GM19372 (cell line): ENCODE measurements around the gene THAP5.
"Not testable (repeated sequence)": the region's sequence is repeated elsewhere in the genome, so short reads cannot be mapped to it uniquely, and the experiment has no call there.

Experiments used
- ATAC-seq: cut with Tn5 transposase; IDR thresholded peaks from one replicate; pipeline ENCODE4 v1.9.1; 2021; ENCODE audit warnings: mild to moderate bottlenecking, low read depth, moderate library complexity; ENCODE audit not compliant: unreplicated experiment

THAP5 gene

DNA sequence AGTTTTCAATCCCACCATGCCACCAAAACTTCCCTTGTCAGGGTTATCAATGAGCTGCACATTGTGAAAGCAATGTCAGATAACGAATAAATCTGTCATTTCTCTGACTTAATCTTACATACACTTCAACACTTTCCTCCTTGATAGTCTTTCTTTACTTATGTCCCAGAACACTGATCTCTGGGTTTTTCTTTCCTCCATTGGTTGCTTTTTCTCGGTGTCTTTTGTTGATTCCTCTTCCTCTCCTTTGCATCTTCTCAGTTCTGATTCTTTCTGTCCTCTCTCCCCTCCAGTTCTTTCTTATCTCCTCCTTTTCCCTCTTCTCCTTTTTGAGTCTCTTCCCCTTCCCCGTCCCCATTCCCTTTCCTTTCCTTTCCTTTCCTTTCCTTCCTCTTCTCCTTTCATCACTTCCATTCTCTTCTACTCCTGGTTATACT is 16.8 kb upstream of the THAP5 start:
- no peak for ATAC-seq

DNA sequence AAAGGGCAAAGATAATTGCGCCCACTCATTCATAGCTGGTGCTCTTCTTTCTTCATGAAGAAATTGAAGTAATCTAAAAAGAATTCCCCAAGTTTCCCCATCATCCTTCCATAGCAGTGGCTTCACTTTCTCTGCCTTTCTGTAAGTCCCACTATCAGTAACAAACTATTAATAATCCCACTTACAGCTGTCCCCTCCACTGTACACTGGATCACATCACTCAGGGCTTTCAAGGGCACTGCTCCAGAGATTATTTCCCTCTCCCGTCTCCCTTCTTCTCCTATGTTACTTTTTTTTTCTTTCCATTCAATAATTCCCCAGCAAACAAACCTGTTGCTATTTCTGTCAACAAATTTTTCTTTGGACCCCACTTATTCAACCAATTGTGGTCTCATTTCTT is 16.3 kb upstream of the THAP5 start:
- ATAC-seq, result no peak

DNA sequence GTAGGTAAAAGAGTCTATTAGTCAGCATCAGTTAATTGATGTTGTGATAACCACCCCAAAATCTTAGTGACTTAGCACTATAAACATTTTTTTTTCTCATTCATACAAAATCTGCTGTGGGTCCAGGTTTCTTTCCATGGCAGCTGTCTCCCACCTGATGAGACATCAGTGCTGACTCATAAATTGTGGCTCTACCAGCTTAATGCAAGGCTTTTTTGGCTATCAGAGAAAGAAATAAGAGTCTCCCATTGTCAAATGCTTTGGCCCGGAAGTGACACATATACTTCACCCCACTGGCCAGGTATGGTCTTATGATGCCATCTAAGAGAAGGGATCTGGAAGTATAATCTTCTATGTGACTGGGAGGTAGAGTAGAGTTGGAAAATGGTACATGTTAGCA is 14.7 kb upstream of the THAP5 start:
- no peak for ATAC-seq

DNA sequence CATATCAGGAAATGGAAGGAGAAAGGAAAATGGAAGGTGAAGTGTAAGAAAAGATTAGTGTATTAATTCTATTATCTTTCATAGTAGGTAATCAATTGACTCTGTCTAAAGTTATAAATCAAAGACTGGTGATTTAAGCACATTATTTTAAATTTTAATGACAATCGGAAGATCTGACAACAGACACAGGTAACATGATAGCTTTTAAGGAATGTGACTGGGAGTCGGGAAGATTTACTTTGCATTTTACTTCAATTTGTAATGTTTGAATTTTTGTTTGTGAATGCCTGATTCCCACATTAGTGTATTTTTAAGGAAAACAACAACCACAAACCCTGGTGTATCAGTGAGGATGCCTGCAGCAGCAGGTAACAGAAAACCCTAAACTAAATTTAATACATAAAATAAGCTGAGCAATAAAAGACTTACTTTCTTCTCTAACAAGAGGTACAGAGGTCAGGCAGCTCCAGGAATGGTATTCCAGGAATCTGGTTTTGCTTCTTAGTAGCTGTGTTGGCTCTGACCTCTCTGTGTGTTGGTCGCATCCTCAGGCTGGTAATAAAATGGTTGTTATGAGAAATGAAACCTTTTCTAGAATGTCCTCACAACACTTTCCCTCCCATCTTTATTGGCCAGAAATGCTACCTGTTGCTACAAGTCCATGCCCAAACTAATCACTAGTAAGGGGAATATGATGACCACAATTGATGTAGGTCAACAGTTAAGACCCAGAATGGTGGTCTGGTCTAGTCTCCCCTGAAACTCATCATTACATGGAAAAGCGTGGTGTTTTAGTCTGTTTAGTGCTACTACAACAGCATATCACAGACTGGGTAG is 12.4 kb upstream of the THAP5 start:
- no peak for ATAC-seq

DNA sequence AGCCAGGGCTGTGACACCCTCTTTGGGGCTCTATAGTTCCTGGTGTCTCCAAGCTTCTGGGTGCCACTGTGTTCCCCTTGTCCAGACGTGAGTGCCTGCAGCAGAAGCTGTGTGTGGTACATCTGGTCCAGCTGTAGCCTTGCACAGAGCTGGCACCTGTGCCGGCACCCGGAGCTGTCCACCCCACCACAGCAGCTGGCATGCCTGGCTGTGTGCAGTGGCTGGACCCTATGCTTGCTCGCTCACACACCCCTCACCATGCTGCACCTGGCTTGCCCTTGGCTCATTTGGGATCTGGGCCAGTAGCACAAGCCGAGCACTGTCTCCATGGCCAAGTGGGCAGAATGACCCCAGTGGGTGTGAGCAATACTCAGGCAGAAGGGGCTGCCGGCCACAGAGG is 10.8 kb upstream of the THAP5 start:
- no peak for ATAC-seq

DNA sequence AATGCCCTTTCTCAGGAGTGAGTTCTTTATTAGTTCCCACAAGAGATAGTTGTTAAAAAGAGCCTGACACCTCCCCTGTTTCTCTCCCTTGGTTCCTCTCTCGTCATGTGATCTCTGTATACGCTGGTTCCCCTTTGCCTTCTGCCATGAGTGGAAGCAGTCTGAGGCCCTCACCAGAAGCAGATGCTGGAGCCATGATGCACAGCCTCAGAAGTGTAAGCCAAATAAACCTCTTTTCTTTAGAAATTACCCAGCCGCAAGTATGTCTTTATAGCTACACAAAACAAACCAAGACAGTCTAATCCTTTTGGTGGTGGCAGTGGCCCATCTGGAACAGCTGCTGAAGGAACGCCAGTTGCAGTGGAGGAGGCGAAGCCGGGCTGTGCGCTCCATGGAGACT is 9.4 kb upstream of the THAP5 start:
- ATAC-seq, result no peak

DNA sequence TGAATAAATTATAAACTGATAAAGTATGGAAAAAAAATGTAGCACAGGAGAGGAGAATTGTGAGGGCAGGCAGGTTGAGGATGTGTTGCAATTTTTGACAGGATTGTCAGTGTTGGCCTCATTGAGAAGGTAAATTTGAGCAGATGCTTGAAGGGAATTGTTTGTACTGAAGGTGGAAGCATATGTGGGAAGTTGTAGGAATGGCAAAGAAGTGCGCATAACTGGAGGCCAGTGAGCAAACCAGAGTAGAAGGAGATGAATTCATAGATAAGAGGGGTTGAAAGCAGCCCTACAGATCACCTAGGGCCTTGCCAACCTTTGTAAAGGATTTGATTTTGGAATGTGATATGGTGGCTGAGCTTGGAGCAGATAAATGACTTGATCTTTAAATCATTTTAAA is 6.6 kb upstream of the THAP5 start:
- no peak for ATAC-seq

DNA sequence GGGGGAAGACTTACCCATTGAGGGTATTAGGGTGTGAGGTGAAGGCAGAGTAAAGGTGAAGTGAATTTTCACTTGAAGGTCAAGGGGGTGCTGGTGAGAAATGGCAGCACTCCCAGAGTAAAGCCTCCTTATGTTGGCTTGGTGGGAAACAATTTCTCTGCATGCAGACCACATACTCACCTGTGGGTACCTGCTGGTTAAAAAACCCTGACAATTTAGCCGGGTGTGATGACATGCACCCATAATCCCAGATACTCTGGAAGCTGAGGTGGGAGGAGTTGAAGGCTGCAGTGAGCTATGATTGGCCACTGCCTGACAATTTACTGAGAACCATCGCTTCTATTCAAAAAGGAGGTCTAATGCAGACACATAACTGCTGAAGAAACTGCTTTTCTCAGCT is 5.7 kb upstream of the THAP5 start:
- no peak for ATAC-seq

DNA sequence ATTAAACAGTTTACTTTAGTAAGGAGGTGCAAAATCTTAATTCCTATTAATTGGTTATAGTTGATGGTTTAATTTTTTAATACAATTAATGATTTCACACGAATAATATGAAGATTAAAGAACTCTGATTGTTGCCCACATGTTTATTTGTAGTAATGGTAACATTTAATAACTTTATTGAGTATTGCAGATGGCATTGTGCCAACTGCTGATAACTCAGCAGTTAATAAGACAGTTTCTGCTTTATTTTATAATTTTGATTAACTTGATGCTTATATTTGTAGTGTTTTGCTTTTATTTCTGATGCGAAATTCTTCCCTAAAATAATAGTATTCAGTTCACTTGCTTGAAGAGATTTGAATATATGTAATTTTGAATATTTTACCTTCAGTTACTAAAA is 3.0 kb upstream of the THAP5 start:
- ATAC-seq, result no peak

DNA sequence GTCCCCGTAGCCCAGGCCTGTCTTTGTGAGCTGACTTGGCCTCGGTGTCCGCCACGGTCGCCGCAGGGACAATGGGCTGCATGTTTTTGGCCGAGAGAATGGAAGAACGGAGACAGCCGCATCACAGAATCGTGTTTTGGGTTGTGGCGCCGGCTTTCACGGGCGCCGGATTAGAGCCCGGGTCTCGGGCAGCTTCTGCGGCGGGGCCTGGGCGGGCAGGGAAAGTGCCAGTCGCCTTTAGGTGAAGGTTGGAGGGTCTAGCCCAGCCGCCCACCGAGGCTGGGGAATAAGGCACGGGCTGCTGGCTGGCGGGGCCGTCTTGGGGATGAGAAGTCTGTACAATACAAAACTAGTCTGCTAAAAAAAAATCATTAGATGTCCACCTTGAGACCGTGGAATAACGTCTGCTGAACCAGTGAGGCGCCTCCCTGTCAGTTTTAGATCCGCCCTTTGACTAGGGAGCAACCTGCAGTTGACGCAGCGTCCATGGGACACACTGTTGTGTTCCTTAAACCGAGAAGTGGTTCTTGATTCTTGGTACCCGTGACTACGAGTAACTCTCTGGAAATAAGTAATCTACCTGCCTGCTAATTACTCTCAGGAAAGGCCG is 745 bp upstream of the THAP5 start:
- ATAC-seq, result peak; percentile 18

DNA sequence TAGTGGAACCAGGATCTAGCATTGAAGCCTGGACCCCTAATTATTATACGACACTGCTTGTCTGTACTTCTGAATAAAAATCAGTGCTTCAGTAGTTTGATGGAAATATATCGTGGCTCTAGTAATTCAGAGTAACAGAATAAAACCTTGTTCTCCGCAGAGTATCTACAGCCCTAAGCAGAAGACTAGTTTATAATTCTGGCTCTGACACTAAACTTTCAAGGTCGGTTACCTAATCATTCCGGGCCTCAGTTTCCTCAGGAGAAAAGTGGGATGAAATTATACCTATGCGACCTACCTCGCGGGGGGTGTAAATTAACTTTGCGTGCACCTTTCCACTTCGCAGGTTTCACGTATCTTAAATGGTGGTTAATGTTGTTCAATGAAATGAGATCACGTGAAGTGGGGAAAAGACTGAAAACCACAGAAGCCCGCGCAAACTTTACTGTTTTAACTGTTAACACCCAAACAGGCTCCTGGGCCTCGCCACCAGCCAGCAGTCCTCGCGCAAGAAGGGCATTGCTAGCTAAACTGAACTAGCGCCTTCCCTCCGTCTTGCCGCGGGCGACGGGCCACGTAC is 615 bp downstream of the THAP5 start:
- no peak for ATAC-seq

DNA sequence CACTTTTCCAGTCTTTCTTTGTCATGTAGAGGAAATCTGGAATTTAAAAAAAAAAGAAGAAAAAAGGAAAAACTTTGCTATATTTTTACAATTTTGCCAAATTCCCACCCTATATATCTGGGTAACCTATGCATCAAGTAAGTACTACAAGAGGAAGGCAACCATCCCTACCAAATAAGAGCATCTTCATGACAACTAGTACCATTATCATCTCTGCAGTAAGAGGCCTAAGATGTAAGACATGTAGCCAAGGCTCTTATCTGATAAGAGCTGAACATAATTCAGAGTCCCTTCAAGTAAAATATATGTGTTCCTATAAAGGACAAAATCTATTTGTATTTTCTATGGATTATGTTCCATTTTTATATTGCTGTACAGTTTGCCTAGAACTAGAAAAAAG is 3.5 kb downstream of the THAP5 start:
- no peak for ATAC-seq

DNA sequence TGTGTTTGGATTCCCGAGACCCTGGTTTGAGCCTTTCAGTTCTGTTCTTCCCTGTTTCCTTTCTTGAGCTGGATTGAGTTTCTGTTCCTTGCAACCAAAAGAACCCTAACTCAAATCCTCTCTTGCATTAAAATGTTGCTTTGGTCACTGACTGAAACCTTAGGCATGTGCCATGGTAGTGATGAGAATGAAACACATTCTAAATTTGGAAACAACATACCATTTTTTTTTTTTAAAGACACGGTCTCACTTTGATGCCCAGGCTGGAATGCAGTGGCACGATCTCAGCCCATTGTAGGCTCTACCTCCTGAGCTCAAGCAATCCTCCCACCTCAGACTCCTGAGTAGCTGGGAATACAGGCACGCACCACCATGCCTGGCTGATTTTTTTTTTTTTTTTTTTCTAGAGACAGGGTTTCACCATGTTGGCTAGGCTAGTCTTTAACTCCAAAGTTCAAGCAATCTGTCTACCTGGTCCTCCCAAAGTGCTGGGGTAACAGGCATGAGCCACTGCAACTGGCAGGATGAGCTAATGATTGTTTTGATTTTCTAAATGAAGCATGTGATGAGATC is 8.4 kb downstream of the THAP5 start:
- no peak for ATAC-seq

DNA sequence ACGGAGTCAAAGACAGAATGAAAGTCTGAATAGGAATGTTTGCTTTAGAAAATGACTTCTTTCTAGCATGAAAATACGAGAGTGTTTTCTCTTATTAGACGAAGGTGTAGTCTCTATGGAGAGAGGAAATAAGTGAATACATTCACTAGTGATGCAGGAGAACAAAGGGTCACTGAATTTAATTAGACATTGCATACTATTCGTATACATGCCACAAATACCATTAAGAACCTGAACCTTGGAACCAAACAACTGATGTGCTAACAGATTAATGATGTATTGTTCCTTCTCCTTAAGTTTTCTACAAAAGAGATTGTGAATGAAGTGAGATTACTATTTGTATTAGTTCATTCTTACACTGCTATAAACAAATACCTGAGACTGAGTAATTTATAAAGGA is 10.3 kb downstream of the THAP5 start:
- ATAC-seq, result no peak

DNA sequence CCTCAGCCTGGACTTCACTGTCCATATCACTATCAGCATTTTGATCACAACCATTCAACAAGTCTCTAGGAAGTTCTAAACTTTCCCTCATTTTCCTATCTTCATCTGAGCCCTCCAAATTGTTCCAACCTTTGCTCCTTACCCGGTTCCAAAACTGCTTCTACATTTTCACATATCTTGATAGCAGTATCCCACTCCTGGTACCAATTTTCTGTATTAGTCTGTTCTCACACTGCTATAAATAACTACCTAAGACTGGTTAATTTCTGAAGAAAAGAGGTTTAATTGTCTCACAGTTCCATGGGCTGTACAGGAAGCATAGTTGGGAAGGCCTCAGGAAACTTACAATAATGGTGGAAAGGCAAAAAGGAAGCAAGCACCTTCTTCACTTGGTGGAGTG is 11.9 kb downstream of the THAP5 start:
- ATAC-seq, result no peak

DNA sequence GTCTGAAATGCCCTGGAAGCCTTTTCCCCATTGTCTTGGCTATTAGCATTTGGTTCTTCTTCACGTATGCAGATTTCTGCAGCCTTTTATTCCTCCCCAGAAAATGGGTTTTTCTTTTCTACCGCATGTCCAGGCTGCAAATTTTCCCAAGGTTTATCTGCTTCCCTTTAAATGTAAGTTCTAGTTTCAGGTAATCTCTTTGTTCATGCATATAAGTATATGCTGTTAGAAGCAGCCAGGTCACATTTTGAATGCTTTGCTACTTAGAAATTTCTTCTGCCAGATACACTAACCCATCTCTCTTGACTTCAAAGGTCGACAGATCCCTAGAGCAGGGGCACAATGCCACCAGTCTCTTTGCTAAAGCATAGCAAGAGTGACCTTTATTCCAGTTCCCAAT is 12.3 kb downstream of the THAP5 start:
- ATAC-seq, result no peak

DNA sequence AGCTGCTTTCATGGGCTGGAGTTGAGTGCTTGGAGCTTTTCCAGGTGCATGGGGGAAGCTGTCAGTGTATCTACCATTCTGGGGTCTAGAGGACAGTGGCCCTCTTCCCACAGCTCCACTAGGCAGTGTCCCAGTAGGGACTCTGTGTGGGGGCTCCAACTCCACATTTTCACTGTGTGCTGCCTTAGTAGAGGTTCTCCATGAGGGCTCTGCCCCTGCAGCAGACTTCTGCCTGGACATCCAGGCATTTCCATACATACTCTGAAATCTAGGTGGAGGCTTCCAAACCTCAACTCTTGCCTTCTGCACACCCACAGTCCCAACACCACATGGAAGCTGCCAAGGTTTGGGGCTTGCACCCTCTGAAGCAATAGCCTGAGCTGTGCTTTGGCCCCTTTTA is 12.8 kb downstream of the THAP5 start:
- ATAC-seq, result not testable (repeated sequence)

DNA sequence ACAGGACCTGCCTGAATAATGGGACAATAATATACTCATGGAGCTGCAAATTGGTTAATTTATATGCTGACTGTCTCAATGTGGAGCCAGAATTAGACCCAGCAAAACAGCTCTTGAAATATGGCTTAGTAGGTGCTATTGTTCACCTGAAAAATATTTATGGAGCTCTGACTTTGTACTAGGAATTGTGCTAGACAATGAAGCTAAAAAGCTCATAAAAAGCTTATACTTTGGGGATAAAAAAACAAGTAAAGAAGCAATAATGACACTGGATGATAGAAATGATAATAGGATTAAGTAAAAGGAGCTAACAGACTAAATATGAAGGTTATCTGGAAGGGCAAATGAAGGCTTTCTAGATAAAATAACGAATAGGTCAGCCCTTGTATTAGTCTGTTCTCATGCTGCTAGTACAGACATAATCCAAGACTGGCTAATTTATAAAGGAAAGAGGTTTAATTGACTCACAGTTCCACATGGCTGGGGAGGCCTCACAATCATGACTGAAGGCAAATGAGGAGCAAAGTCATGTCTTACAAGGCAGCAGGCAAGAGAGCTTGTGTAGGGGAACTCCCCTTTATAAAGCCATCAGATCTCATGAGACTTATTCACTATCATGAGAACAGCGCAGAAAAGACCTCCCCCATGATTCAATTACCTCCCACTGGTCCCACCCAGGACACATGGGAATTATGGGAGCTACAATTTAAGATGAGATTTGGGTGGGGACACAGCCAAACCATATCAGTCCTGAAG is 21.2 kb downstream of the THAP5 start:
- not testable (repeated sequence) for ATAC-seq

DNA sequence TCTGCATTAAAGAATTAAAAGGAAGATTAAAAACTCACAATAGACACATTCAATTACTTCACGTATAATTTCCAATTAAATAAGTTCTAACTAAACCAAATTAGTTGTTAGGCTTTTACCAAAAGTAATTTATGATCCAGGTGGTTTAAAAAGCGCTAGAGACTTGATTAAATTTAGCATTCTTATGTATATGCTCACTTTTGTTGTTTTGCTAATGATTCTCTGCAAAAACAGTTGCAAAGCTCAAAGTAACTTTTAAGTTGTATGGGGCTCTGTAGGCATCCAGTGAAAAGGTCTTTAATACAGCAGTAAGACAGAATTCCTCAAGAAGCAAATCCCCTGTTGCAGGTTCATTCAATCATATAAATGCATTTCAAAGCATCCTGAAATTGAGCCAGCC is 28.0 kb downstream of the THAP5 start:
- no peak for ATAC-seq

DNA sequence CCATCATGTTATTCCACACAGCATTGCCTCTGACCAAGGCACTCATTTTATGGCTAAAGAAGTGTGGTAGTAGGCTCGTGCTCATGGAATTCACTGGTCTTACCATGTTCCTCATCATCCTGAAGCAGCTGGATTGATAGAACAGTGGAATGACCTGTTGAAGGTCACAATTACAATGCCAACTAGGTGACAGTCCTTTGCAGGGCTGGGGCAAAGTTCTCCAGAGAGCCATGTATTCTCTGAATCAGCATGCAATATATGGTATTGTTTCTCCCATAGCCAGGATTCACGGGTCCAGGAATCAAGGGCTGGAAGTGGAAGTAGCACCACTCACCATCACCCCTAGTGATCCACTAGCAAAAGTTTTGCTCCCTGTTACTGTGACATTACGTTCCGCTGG is 30.8 kb downstream of the THAP5 start:
- ATAC-seq, result not testable (repeated sequence)

DNA sequence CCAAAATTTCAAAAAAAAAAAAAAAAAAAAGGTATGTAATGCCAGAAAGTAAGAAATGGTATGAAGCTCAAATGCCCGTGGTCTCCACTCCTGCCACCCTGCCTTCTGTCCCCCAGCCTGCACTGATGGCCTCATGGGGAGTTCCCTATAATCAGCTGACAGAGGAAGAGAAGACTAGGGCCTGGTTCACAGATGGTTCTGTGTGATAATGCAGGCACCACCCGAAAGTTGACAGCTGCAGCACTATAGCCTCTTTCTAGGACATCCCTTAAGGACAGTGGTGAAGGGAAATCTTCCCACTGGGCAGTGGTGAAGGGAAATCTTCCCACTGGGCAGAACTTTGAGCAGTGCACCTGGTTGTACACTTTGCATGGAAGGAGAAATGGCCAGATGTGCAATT is 31.3 kb downstream of the THAP5 start:
- ATAC-seq, result not testable (repeated sequence)
